ENCODE data around the gene SUSD1. TPM values are rescaled to one million over a fixed set of nuclear protein-coding genes. Genes with fewer than 3 reads are reported as not detected.

Gene SUSD1
- total RNA-seq, 2 donors from 2014 or later = 7.8 to 7.9 TPM

DNA sequence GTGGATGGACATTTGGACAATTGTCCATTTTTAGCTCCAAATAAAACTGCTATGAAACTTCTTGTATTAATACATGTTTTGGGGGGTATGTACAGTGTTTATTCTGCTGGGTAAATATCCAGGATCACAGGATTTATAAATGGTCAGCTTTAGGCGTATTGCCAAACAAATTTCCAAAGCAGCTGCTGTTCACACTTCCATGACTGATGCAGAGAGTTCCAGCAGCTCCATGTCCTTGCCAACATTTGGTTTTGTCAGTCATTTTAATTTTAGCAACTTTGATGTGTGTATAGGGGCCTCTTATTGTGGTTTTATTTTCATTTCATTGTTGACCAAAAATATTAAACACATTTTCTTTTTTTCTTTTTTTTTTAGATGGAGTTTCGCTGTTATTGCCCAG, 9.8 kb upstream of the SUSD1 start:
- no peak for DNase-seq
- Histone ChIP-seq H3K36me3 (replicated peaks in 1 of 2; ENCODE audit: insufficient read depth in 1 of 2, low read depth in 2 of 2) (no peaks in the 10 kb centered on the region), H3K9me3 (no peaks in the 10 kb centered on the region), H3K4me3 (no peak overlapping the region), H3K27me3 (no peaks in the 10 kb centered on the region), H3K4me1 (no peaks in the 10 kb centered on the region), H3K27ac (no peak overlapping the region)
- ATAC-seq = no peak
- intact Hi-C loops (cut with DNase I) = no loop called here
- TF ChIP-seq CTCF (IDR thresholded peaks at IDR 0.05) (no peak), POLR2A (IDR thresholded peaks at IDR 0.05) (no peak)
- WGBS, 2 donors = 69 to 76% methylated on average over 2 of the region's 2 CpGs

GRCh38 chr9:112184221-112184620, 9.1 kb upstream of the SUSD1 start:
- Histone ChIP-seq H3K27me3 (no peaks in the 10 kb centered on the region), H3K9me3 (no peaks in the 10 kb centered on the region), H3K36me3 (replicated peaks in 1 of 2; ENCODE audit: insufficient read depth in 1 of 2, low read depth in 2 of 2) (no peaks in the 10 kb centered on the region), H3K27ac (no peak overlapping the region), H3K4me1 (no peaks in the 10 kb centered on the region), H3K4me3 (no peak overlapping the region)
- WGBS, 2 donors = 64 to 70% methylated on average over 3 of the region's 3 CpGs
- ATAC-seq (no peak), DNase-seq (no peak)
- intact Hi-C loops (cut with DNase I) = no loop called here
- TF ChIP-seq POLR2A (IDR thresholded peaks at IDR 0.05) (no peak), CTCF (IDR thresholded peaks at IDR 0.05) (no peak)

GRCh38 chr9:112180387-112180881, 5.3 kb upstream of the SUSD1 start:
- ATAC-seq (no peak), DNase-seq (no peak)
- H3K4me1 ChIP-seq = peaks cover 4% of the 10 kb centered on the region
- no peaks in the 10 kb centered on the region for H3K9me3 ChIP-seq
- H3K4me3 ChIP-seq = no peak overlapping the region
- WGBS, 2 donors = 10 to 16% methylated on average over 3 of the region's 3 CpGs
- H3K36me3 ChIP-seq (replicated peaks in 1 of 2; ENCODE audit: insufficient read depth in 1 of 2, low read depth in 2 of 2) = no peaks in the 10 kb centered on the region
- no peak overlapping the region for H3K27ac ChIP-seq
- no peak for TF ChIP-seq POLR2A (IDR thresholded peaks at IDR 0.05)
- no peak for TF ChIP-seq CTCF (IDR thresholded peaks at IDR 0.05)
- intact Hi-C loops (cut with DNase I) = no loop called here
- no peaks in the 10 kb centered on the region for H3K27me3 ChIP-seq

GRCh38 chr9:112179816-112180215, 4.7 kb upstream of the SUSD1 start:
- H3K27me3 ChIP-seq = no peaks in the 10 kb centered on the region
- 71 to 76% methylated on average over 4 of the region's 4 CpGs for WGBS, 2 donors
- TF ChIP-seq CTCF (IDR thresholded peaks at IDR 0.05) (no peak), POLR2A (IDR thresholded peaks at IDR 0.05) (no peak)
- no peak overlapping the region for H3K4me3 ChIP-seq
- peaks cover 7% of the 10 kb centered on the region for H3K4me1 ChIP-seq
- no peak for ATAC-seq
- no peaks in the 10 kb centered on the region for H3K9me3 ChIP-seq
- no peak overlapping the region for H3K27ac ChIP-seq
- intact Hi-C loops (cut with DNase I) = no loop called here
- no peaks in the 10 kb centered on the region for H3K36me3 ChIP-seq (replicated peaks in 1 of 2; ENCODE audit: insufficient read depth in 1 of 2, low read depth in 2 of 2)
- no peak for DNase-seq

- Histone ChIP-seq H3K4me1 (peaks cover 14% of the 10 kb centered on the region), H3K4me3 (no peak overlapping the region), H3K27me3 (no peaks in the 10 kb centered on the region), H3K36me3 (replicated peaks in 1 of 2; ENCODE audit: insufficient read depth in 1 of 2, low read depth in 2 of 2) (no peaks in the 10 kb centered on the region), H3K27ac (no peak overlapping the region), H3K9me3 (no peaks in the 10 kb centered on the region)
- no peak for DNase-seq
- ATAC-seq = no peak
- TF ChIP-seq POLR2A (IDR thresholded peaks at IDR 0.05) = no peak
- TF ChIP-seq CTCF (IDR thresholded peaks at IDR 0.05) = no peak
- intact Hi-C loops (cut with DNase I) = no loop called here
- 63 to 83% methylated on average over 5 of the region's 5 CpGs for WGBS, 2 donors
These were observed 1.4 kb upstream of the SUSD1 start for GRCh38 chr9:112176524-112176923.

Data from body of pancreas (tissue), 4 donors.